Kasumi-1 (cell line): Measurements from ENCODE around the gene IQCN.
A peak's percentile ranks its signal among the peaks of the same experiment; 100 is the strongest.

ENCODE experiments used
- DNase-seq, 2 experiments: peaks; one replicate each; lab custom pipeline; 2025; lab: John Stamatoyannopoulos, UW

The IQCN gene, protein sequence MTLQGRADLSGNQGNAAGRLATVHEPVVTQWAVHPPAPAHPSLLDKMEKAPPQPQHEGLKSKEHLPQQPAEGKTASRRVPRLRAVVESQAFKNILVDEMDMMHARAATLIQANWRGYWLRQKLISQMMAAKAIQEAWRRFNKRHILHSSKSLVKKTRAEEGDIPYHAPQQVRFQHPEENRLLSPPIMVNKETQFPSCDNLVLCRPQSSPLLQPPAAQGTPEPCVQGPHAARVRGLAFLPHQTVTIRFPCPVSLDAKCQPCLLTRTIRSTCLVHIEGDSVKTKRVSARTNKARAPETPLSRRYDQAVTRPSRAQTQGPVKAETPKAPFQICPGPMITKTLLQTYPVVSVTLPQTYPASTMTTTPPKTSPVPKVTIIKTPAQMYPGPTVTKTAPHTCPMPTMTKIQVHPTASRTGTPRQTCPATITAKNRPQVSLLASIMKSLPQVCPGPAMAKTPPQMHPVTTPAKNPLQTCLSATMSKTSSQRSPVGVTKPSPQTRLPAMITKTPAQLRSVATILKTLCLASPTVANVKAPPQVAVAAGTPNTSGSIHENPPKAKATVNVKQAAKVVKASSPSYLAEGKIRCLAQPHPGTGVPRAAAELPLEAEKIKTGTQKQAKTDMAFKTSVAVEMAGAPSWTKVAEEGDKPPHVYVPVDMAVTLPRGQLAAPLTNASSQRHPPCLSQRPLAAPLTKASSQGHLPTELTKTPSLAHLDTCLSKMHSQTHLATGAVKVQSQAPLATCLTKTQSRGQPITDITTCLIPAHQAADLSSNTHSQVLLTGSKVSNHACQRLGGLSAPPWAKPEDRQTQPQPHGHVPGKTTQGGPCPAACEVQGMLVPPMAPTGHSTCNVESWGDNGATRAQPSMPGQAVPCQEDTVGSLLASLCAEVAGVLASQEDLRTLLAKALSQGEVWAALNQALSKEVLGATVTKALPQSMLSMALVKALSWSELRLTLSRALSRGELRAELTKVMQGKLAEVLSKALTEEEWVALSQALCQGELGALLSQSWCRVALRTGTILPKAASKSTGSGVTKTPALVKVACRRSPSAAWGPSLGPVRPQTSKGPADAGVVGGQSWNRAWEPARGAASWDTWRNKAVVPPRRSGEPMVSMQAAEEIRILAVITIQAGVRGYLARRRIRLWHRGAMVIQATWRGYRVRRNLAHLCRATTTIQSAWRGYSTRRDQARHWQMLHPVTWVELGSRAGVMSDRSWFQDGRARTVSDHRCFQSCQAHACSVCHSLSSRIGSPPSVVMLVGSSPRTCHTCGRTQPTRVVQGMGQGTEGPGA (N-terminal part only)

DNA sequence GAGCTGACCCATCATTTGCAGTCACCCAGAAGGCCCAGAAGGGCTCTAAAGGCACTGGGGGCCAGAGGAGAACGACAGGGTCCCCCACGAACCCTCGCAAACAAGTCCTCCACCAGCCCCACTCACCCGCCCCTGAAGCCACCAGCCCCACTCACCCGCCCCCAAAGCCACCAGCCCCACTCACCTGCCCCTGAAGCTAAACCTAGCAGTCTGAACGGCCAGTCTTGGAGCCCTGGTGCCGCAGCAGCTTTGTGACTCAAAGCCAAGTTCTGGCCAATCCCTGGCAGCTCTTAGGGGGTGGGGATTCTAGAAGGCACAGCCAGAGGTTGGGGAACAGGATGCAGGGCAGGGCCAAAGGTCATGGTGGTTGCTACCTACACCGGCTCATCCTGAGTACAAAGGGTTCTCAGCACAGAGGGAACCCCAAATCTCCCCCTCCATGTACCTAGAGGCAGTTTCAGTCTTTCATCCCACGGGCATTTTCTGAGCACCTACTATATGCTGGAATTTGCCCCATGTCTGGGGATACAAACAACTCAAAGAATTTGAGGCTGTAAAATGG lies at the start of gene IQCN:
Gene IQCN (minus strand): TSS at position 234 of the 562 bp plus-strand sequence. CDS start 4,974 bp downstream, outside the sequence.
- DNase-seq: no peak

DNA sequence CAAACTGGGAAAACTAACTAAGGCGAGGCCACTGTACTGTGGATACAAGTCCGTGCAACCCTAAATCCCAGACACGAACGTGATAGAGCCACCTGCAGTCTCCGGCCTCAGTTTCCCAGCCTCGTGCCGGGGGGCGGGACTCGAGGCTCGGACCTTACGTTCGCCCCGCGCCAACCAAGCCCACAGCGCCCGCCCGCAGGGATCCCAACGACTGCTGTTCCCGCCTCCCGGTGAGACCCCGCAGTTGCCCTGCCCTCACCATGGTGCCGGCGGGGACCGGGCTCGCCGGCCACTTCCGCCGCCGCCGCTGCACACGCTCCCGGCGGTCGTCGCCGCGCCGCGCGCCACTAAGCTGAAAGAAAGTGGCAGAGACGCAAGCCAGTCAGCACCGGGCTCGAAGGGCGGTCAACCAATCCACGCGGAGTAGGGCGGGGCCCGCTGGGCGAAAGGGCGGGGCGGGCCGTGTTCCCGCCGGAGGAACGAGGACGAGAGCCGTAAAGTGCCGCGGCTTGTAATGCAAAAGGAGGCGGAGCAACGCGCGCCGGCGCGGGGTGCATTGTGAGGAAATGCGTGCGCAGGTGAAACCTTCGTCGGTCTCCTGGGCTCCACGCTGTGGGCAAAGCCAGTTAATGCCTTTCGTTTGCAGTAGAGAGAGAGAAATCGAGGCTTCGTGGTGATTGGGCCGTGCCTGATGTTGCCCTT lies 48.7 kb upstream of the IQCN start, which contains the start of gene LSM4:
Gene LSM4 (minus strand): TSS at position 318 of the 702 bp plus-strand sequence. CDS start 56 bp downstream, at position 262.
- peak; percentile 95 to 98 for DNase-seq

DNA sequence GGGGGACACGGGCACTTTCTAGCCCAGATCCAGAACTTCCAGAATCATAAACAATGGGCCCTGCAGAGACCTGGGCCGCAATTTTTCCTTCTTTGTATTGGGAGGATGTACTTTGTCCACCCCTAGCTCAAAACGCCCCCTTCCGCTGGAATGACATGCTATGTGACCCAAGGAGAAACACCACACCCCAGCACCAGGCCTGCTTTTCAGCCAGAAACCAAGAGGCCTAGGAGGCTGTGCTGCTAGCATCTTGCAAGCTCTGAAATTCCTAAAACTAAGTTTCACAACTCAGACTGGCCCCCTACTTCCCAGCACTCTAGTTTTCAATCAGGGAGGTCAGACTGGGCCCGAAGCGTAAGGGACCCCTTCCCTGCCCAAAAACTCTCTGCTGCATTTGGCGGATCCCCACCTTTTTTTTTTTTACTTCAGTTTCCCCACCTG lies 48.1 kb upstream of the IQCN start:
- peak; percentile 14 to 32 for DNase-seq

DNA sequence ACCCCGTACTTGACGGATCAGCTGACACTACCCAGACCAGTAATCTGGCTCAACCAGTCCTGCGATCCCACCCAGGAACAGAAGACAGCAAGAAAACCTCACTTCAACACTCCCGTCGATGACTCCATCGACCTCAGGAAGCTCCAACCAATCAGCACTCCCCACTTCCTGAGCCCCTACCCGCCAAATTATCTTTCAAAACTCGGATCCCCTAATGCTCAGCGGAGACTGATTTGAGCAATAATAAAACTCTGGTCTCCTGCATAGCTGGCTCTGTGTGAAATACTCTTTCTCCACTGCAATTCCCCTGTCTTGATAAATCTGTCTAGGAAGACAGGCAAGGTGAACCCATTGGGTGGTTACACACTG lies 47.5 kb upstream of the IQCN start:
- DNase-seq: peak; percentile 29 to 34

DNA sequence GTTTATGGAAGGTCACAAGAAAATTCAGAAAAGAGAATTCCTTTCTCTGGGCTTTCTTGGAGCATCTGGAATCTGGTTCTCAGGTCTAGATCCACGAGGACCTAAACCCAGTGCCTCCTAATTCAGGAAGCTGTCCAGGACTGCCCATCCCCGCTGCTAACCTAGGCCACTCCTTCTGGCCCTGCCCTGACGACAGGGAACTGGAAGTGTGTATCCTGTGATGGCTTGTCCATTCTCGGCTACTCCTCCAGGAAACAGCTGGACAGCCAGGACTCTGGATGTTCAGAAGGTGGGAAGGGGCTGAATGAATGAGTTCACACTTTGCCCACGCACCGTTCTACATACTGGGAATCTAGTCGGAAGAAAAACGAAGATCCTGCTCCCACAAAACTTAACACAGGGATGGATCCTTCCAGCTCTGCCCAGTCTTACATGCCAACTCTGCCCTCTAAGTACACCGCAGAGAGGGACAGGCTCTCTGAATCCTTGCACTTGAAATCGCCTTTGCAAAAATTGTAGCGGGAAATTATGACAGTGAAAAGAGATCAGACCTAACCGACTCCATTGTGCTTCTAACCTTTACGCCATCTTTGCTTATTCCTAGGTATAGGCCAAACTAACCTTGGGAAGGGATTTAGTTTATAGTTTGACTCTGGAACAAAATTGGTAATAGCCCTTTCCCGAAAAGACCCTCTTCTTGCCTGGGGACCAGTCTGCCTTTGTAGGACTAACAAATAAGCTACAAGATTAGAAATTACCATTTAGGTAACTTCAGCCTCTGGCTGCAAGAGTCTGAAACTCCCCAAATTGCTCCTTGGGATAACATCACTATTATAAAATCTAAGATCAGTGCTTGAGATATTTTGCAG lies 46.8 kb upstream of the IQCN start:
- DNase-seq: no peak

DNA sequence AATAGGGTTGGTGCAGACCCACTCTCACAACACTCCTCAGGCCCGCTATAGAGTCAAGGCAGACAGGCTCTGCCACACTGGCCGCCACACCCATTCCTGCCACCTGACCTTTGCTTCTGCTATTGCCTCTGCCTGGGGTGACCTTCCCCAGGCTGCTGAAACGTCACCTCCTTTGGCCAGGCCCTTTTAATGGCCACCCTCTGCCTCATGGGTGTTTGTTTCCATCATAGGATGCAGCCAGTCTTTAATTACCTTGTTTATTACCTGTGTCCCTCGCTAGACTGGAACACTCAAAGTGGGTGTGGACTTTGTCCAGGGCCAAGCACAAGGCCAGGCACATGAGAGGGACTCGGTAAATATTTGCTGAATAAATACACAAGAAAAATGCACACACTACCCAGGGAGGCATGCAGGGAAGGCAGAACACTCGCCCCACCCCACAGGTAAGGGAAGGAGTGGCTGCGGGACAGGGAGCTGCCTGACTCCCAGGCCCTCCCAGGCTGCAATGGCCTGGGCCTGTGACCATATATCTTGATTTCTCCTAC lies 45.4 kb upstream of the IQCN start:
- DNase-seq: no peak

DNA sequence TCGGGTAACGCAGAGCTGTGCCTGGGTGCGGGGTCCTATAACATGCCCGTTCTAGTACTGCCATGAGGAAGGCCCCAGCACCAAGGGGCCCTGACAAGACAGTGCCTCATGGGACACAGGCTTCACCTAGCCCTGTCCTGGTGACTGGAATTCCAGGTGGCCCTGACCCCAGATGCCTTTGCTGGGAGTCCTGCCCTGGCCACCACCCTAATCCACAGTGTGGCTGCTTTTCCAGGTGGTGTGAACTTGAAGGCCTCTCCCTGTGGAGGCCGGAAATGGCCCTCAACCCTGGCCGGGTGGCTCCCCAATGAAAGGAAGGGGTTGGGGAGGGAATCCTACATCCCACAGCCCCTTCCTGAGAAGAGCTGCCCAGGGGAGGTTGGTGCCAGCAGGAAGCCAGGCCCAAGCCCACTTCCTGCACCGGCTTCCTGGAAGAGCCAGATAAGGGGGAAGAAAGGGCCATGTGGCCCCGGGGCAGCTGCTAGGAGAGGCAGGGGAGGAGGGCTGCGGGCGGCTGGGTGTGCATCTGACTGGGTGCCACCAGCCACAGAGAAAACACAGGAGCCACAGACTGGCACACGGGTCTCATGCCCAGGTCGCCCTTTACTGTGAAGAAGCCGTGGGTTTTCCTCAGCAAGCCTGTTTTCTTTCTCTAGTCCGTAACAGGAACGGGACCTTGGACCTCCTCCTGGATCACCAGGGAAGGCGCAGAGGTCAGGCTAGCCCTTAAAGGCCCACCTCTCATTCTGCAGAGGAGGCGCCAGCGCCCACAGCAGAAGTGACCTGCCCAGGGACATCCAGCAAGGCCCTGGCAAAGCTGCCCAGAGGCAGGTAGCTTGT lies 43.9 kb upstream of the IQCN start:
- DNase-seq: peak; percentile 76 to 83

DNA sequence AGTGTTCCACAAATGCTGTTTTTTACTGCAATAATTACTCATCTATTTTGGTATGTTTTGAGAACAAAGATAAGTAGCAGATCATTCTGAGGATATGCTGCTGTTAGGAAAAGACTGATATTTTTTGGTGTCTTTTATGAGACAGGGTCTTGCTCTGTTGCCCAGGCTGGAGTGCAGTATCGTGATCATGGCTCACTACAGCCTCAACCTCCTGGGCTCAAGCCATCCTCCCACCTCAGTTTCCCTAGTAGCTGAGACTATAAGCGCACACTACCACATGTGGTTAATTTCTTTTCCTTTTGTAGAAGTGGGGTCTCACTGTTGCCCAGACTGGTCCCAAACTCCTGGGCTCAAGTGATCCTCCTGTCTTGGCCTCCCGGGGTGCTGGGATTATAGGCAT lies 39.1 kb upstream of the IQCN start:
- no peak for DNase-seq

DNA sequence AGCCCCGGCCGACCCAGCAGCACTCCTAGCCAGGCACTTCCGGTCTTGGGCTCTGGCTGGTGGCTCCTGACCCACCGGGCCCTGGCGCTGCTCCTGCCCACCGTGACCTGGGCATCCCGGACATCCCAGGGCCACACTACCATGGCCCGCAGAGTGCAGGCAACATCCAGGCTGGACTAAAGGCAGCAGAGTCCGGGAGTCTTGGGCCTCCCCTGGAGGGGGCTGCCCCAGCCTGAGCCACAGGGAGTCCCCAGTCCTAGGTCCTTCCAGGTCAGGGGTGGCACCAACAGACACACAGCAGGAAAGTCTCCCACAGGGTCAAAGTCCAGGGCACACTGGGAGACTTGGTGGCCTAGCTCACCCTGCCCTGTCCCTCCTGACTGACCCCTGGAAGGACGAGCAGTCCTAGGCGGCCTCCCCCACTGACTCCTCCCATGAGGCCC lies 37.9 kb upstream of the IQCN start:
- DNase-seq: no peak

DNA sequence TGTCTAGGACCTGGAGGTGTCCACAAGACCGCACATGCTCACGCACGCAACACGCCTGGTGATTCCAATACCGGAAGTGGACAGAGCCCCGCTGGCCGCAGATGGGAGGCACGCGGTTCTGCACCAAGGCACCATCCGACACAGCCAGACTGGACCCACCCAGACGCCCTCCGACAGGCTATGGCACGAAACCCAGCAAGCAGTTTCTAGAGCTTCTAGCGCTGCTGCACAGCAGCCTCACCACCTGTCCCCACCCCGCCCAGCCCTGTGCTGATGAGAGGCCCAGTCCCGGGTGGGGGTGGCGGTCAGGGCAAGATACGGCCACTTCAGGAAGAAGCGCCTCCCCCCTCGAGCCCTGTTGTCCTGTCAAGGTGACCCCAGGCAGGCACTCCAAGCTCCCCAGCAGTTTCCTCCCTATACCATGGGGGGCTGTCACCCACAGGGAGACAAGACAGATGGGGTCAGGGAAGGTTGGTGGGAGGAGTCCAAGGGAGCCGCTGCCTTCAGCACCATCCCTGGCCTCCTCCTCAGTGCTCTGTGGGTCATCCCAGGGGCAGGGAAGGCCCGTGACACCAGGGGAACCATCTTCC lies 37.3 kb upstream of the IQCN start:
- DNase-seq: no peak

DNA sequence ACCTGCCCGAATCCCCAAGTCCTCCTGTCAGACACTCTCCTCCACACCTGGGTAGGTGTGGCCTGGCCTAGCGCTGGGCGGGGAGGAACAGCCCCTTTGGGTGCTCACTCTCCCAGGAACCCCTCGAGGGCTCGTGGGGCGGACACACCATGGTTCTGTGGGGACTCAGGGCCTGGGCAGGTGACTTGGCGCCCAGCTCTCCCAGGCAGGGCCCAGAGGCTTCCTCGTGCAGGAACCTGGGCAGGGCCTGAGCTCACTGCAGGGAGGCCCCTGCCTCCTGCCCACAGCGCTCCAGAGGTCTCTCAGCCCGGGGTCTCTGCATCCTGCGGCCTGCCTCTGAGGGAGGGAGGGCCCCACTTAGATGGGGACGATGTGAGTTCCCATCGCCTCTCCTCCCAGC lies 36.7 kb upstream of the IQCN start:
- DNase-seq: no peak

DNA sequence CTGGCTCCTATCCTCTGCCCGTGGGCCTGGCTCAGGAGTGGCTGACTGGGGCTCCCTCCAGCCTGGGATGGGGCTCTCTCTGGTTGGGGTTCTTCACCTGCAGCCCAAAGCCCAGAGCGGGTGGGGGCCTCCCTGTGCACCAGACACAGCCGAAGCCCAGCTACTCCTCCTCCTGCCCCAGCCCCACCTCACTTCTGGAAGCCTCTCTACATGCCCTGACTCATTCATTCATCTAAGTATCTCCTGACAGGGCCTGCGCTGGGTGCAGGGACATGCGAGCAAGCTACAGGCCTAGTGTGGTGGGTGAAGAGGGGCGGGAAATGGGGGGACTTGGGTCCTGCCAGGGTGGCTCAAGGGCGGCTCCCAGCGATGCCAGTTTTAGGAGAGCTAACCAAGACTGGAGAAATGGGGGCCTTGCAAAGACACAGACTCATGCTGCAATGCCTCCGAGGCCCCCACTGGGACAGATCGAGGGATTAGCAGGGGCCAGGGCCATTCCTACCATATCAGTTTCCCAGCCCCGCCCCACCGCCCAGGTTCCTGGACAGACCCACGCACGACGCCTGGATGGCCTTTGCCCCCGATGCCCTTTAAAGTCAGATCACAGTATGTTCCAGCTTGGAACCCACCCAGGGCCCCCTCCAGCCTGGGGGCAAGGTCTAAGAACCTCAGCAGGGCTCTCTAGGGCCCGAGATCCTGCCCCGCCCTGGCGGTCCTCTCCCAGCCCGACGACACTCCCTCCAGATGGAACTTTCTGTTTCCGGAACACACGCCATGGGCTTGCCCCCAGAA lies 36.1 kb upstream of the IQCN start:
- no peak for DNase-seq

DNA sequence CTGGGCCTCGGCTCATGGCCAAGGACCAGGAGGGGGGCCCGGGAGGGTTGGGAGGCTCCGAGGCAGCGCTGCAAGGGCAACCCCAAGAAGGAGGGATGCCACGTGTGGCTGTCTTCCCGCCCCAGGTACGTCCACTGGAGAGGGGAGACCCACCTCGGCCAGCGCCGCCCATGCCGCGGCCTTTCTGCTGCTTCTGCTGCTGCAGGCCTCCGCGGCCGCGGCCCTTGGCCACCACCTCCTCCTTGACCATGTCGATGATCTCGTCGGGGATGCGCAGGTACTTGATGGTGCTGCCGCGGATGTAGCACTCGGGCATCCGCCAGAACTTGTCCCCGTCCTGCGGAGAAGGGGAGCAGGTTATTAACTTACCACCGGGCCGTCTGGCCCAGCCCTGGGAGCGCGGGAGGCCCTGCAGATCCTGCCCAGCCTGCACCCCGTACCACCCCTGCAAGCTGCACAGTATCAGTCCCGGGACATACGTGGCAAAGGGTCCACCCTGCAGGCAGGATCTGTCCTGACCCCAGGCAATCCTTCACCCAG lies 35.3 kb upstream of the IQCN start:
- DNase-seq: no peak

DNA sequence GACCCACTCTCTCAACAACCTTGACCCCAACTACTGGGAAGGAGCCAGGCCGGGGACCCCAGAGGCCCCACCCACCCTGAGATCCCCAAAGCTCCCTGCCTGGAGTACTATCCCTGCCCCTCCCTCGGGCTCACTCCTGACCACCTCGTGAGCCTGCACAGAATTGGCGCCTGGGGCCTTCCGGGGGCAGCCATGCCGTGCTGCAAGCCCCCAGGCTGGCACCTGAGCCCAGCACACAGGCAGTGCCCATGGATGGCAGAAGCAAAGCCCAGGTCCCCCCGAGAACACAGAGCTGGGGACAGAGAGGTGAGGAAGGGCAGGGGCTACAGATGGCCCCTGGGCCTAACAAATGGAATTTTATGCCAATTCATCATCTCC lies 34.7 kb upstream of the IQCN start:
- DNase-seq: no peak

DNA sequence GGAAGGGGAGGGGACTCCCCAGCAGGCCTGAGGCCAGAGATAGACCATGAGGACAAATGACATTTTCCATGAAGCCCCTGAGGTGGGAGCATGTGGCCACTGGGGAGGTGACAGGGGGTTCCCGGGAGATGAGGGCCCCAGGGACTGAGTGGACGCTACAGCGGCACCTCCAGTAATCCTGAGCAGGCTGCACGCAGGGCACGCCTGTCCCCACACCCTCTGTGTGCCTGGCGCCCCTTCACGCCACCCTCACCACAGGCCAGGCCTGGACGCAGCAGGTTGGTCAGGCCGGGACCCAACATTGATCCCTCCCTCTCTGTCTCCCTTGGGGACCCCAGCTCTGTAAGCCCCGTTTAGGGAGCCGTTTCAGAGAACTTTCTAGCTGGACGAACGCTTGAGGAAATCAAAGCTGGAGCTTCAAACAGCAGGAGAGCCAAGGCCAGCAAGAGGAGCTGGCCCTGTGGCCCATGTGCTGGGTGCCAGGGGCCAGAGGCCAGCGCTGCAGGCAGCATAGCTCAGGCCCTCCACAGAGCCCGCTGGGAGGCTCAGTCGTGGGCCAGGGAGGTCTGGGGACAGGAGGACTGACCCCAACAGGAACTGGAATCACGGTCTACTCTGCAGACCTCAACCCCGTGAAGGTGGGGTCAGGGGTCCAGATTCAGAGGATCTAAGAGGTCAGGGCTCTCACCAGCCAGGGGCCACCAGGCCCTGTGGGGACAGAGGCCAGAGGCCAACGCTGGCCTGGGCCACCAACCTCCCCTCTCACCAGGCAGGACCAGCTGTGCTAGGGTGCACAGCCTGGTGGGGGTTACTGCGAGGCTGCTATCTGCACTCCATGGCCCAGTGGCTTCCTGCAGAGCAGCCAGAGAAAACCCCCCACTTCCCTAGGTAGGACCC lies 34.0 kb upstream of the IQCN start:
- DNase-seq: no peak

DNA sequence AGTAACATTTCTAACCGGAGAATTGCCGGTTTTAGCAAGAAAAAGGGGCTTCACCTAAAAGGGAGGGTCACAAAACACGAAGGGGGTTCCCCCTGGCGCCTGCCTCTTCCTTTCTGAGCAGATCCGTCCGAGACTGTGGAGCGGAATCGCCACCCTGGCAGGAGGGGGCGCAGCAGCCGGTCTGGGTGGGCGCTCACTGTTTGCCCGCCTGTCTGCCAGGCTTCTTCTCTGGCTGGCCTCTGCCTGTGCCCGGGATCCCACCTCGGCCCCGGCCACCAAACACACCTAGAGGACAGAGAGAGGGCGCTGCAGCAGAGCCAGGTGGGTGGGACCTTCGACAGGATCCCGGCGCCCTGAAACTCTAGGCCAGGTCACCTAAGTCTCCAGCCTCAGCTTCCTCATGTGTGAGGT lies 33.0 kb upstream of the IQCN start:
- DNase-seq: no peak
